HFFc6 (cell line): ENCODE measurements around the gene SREBF1. TPM values are rescaled to one million over a fixed set of nuclear protein-coding genes. Genes with fewer than 3 reads are reported as not detected.

Experiments used
- DNase-seq: peaks from one replicate; pipeline ENCODE4 v3.0.0-alpha.2; 2018
- H3K27ac Mint-ChIP-seq: 2 replicates; pipeline ENCODE4 v1.8.0; 2020; ENCODE audit warnings: mild to moderate bottlenecking, mixed read lengths
- H3K27me3 Mint-ChIP-seq: 2 replicates; pipeline ENCODE4 v1.8.0; 2021; ENCODE audit warnings: mild to moderate bottlenecking, moderate library complexity, mixed read lengths; ENCODE audit not compliant: insufficient read depth
- H3K36me3 Mint-ChIP-seq: 2 replicates; pipeline ENCODE4 v1.8.0; 2021; ENCODE audit warnings: low read depth, mixed read lengths
- H3K4me1 Mint-ChIP-seq: 2 replicates; pipeline ENCODE4 v1.8.0; 2020; ENCODE audit warnings: low read depth, mixed read lengths
- H3K4me3 Mint-ChIP-seq: 2 replicates; pipeline ENCODE4 v1.8.0; 2020; ENCODE audit warnings: mild to moderate bottlenecking, moderate library complexity, mixed read lengths
- H3K9me3 Mint-ChIP-seq: 2 replicates; pipeline ENCODE4 v1.8.0; 2020; ENCODE audit warnings: mild to moderate bottlenecking, mixed read lengths
- CTCF ChIP-seq: fragments of 200-600 bp; sonication (generic); IDR thresholded peaks from 2 replicates; pipeline ENCODE4 v1.5.0; 2021; ENCODE audit warnings: antibody characterized with exemption, mild to moderate bottlenecking
- total RNA-seq, 6 experiments: library from RNA; stranded (reverse); fragmentation: NEBNext Ultra II Directional; extraction: Animal tissue kit (Norgen Biotek cat#: 25700); gene quantifications; 2 replicates in 1 of 6; 3 replicates in 5 of 6; pipeline ENCODE4 v1.2.3, GENCODE V29; 2021

The SREBF1 gene
- total RNA-seq, 6 experiments from 2014 or later = 34.9 to 51.7 (median 40.5) TPM

- no peak for TF ChIP-seq CTCF
- Mint-ChIP-seq H3K4me3 (peak overlapping the region; percentile 74), H3K4me1 (peaks cover 37% of the 10 kb centered on the region), H3K36me3 (no peaks in the 10 kb centered on the region), H3K9me3 (no peaks in the 10 kb centered on the region), H3K27me3 (peaks cover 4% of the 10 kb centered on the region), H3K27ac (no peak overlapping the region)
- DNase-seq = no peak
Observed at GRCh38 chr17:17783825-17784656, 52.7 kb downstream of the SREBF1 start.

DNA sequence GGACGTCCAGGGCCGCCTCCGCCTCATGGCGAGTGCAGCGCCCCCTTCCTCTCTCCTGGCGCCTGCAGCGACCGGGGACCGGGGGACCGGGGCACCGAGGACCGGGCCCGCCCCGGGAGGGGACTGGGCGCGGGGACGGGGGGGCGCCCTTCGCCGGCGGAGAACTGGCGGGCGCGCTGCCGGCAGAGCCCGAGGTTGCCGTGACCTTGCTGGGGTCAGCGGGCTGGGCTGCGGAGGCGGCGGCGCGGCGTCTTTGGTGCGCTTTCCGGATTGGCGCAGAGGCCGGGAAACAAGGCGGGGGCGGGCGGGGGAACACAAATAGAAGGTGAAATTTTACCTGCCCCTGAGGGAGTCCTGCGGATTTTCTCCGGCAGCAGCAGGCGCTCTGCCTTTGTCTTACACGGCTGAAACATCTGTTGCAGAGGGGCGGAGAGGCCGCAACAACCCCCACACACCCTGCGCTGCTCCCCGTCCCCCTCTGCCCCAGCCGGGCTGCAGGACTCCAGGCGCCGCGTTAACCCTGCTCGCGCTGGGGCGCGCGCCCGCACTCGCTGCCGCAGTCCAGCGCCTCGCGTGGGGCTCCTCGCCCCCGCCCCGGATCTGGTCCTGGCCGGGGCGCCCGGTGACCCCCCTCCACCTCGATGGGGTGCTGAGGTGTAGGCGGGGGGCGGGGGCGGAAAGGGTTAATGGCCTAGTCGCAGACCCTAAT is 53.5 kb downstream of the SREBF1 start:
- peak overlapping the region; percentile 74 for H3K4me3 Mint-ChIP-seq
- peaks cover 4% of the 10 kb centered on the region for H3K27me3 Mint-ChIP-seq
- no peaks in the 10 kb centered on the region for H3K36me3 Mint-ChIP-seq
- H3K27ac Mint-ChIP-seq = no peak overlapping the region
- no peaks in the 10 kb centered on the region for H3K9me3 Mint-ChIP-seq
- peaks cover 37% of the 10 kb centered on the region for H3K4me1 Mint-ChIP-seq
- no peak for DNase-seq
- peak; percentile 65 for TF ChIP-seq CTCF

- DNase-seq = no peak
- Mint-ChIP-seq H3K9me3 (no peaks in the 10 kb centered on the region), H3K4me3 (peak overlapping the region; percentile 71), H3K27ac (no peak overlapping the region), H3K27me3 (peaks cover 4% of the 10 kb centered on the region), H3K4me1 (peaks cover 37% of the 10 kb centered on the region), H3K36me3 (no peaks in the 10 kb centered on the region)
- TF ChIP-seq CTCF = no peak
Observed at GRCh38 chr17:17782523-17783115, 54.2 kb downstream of the SREBF1 start.

DNA sequence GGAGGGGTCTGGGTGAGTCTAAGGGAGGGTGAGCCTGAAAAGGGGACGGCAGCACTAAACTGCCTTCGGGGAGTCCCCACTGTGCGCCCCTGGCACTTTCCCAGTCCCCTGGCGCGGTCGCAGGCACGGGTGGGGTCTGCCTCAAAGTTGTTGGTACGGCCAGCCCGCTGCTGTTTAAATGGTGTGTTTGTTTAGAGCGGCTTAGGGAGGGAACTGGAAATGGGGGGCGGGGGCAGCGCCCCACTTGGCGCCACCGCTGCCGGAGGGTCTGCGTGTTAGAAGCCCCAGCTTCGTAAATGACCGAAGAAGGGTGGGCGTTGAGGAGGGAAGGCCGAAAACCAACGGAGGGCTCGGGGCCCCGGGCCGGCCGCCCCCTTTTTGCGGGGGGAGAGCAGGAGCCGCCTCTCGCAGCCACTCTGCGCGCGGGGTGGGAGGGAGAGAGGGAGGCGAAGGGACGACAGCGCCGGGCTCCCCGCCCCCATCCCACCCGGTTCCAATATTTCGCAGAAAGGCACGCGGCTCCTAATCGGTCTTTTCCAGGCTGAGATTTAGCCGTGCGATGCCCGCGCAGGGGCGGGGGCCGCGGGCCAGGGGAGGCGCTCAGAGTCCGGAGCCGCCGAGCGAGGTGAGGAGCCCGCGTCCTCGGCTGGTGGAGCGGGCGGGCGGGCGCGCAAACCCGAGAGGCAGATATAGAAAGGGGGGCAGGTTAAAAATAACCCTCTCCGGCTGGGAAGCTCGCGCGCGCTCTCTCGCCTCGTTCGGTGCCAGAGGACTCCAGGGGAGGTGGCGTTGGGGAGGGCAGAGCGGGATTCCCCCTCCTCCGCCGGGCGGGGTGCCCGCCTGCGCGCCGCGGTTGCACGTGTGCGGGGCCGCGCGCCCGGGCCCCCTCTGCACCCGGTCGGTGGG is 54.9 kb downstream of the SREBF1 start:
- TF ChIP-seq CTCF = no peak
- no peaks in the 10 kb centered on the region for H3K9me3 Mint-ChIP-seq
- H3K4me3 Mint-ChIP-seq = peak overlapping the region; percentile 57
- H3K4me1 Mint-ChIP-seq = peaks cover 37% of the 10 kb centered on the region
- peaks cover 5% of the 10 kb centered on the region for H3K27me3 Mint-ChIP-seq
- H3K36me3 Mint-ChIP-seq = no peaks in the 10 kb centered on the region
- no peak overlapping the region for H3K27ac Mint-ChIP-seq
- peak; percentile 29 for DNase-seq
